ENCODE results near the gene ACOT6.

- TF ChIP-seq RAD51 (IDR thresholded peaks at IDR 0.05; ENCODE audit: borderline replicate concordance, low read depth) (no peak), JUN (IDR thresholded peaks at IDR 0.05; ENCODE audit: borderline replicate concordance, low read depth, low read length) (no peak), JUN (CRISPR knock-in tag; IDR thresholded peaks at IDR 0.05; ENCODE audit: borderline replicate concordance) (no peak), PBX2 (CRISPR knock-in tag; IDR thresholded peaks at IDR 0.05; ENCODE audit: low read depth) (no peak), PBX2 (tag; conservative IDR thresholded peaks at IDR 0.05; ENCODE audit: low read depth) (no peak), EP300 (IDR thresholded peaks at IDR 0.05; ENCODE audit: low read length) (no peak), POLR2A (conservative IDR thresholded peaks at IDR 0.05) (no peak)
These were observed 17.8 kb upstream of the ACOT6 start for GRCh38 chr14:73594491-73594890.
